ENCODE data around the gene BCDIN3D.

Gene BCDIN3D

GRCh38 chr12:49798248-49798647 is 44.7 kb downstream of the BCDIN3D start:
- H3K27ac ChIP-seq = no peak overlapping the region
- no peak for TF ChIP-seq CTCF (conservative IDR thresholded peaks at IDR 0.05)

GRCh38 chr12:49797449-49797776 is 45.5 kb downstream of the BCDIN3D start:
- TF ChIP-seq CTCF (conservative IDR thresholded peaks at IDR 0.05) = no peak
- H3K27ac ChIP-seq = no peak overlapping the region

GRCh38 chr12:49796606-49797448 is 46.1 kb downstream of the BCDIN3D start:
- H3K27ac ChIP-seq = no peak overlapping the region
- TF ChIP-seq CTCF (conservative IDR thresholded peaks at IDR 0.05) = no peak

- TF ChIP-seq CTCF (conservative IDR thresholded peaks at IDR 0.05) = no peak
- no peak overlapping the region for H3K27ac ChIP-seq
These were observed 46.8 kb downstream of the BCDIN3D start for GRCh38 chr12:49796155-49796554.

GRCh38 chr12:49795654-49796105 is 47.2 kb downstream of the BCDIN3D start:
- no peak overlapping the region for H3K27ac ChIP-seq
- TF ChIP-seq CTCF (conservative IDR thresholded peaks at IDR 0.05) = no peak

GRCh38 chr12:49794811-49795653 is 47.9 kb downstream of the BCDIN3D start:
- TF ChIP-seq CTCF (conservative IDR thresholded peaks at IDR 0.05) = no peak
- no peak overlapping the region for H3K27ac ChIP-seq

- no peak overlapping the region for H3K27ac ChIP-seq
- TF ChIP-seq CTCF (conservative IDR thresholded peaks at IDR 0.05) = no peak
These were observed 48.9 kb downstream of the BCDIN3D start for GRCh38 chr12:49794021-49794420.

Data from VCaP (cell line).